ENCODE results near the gene NTRK2.

GRCh38 chr9:84932915-84933527 lies 263.5 kb downstream of the NTRK2 start:
- TF ChIP-seq POLR2AphosphoS5 (IDR thresholded peaks at IDR 0.05; ENCODE audit: low read depth): no peak
- TF ChIP-seq CTCF (conservative IDR thresholded peaks at IDR 0.05; ENCODE audit: low read depth in 2 of 2): peak; percentile 61
- no peak for TF ChIP-seq REST (IDR thresholded peaks at IDR 0.05; ENCODE audit: unreplicated experiment)
- TF ChIP-seq EZH2phosphoT487 (IDR thresholded peaks at IDR 0.05; ENCODE audit: unreplicated experiment): no peak
- TF ChIP-seq JUNB (IDR thresholded peaks at IDR 0.05; ENCODE audit: unreplicated experiment): no peak
- TF ChIP-seq ZNF462 (CRISPR knock-in tag; IDR thresholded peaks at IDR 0.05): no peak
- no peak for TF ChIP-seq ETS1 (IDR thresholded peaks at IDR 0.05)
- TF ChIP-seq ZNF114 (CRISPR knock-in tag; IDR thresholded peaks at IDR 0.05): no peak

All from GM23338 (cell line).